SKM-1 (cell line): ENCODE measurements around the gene PCDHA1.
"Not testable (repeated sequence)": the region's sequence is repeated elsewhere in the genome, so short reads cannot be mapped to it uniquely, and the experiment has no call there.

Source experiments
- DNase-seq: peaks from one replicate; lab custom pipeline; 2025; ENCODE audit not compliant: unreplicated experiment; lab: John Stamatoyannopoulos, UW

PCDHA1 gene

DNA sequence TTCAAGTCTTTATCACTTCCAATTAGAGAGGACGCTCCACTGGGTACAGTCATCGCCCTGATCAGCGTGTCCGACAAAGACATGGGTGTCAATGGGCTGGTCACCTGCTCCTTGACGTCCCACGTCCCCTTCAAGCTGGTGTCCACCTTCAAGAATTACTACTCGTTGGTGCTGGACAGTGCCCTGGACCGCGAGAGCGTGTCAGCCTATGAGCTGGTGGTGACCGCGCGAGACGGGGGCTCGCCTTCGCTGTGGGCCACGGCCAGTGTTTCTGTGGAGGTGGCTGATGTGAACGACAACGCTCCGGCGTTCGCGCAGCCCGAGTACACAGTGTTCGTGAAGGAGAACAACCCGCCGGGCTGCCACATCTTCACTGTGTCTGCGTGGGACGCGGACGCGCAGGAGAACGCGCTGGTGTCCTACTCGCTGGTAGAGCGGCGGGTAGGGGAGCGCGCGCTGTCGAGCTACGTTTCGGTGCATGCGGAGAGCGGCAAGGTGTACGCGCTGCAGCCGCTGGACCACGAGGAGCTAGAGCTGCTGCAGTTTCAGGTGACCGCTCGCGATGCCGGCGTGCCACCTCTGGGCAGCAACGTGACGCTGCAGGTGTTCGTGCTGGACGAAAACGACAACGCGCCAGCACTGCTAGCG, 22.4 kb downstream of the PCDHA1 start:
- DNase-seq, result not testable (repeated sequence)

DNA sequence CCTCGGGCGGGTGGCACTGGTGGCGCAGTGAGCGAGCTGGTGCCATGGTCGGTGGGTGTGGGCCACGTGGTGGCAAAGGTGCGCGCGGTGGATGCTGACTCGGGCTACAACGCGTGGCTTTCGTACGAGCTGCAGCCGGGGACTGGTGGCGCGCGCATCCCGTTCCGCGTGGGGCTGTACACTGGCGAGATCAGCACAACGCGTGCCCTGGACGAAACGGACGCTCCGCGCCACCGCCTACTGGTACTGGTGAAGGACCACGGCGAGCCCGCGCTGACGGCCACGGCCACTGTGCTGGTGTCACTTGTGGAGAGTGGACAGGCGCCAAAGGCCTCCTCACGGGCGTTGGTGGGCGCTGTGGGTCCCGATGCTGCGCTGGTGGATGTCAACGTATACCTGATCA, 22.9 kb downstream of the PCDHA1 start:
- no peak for DNase-seq

DNA sequence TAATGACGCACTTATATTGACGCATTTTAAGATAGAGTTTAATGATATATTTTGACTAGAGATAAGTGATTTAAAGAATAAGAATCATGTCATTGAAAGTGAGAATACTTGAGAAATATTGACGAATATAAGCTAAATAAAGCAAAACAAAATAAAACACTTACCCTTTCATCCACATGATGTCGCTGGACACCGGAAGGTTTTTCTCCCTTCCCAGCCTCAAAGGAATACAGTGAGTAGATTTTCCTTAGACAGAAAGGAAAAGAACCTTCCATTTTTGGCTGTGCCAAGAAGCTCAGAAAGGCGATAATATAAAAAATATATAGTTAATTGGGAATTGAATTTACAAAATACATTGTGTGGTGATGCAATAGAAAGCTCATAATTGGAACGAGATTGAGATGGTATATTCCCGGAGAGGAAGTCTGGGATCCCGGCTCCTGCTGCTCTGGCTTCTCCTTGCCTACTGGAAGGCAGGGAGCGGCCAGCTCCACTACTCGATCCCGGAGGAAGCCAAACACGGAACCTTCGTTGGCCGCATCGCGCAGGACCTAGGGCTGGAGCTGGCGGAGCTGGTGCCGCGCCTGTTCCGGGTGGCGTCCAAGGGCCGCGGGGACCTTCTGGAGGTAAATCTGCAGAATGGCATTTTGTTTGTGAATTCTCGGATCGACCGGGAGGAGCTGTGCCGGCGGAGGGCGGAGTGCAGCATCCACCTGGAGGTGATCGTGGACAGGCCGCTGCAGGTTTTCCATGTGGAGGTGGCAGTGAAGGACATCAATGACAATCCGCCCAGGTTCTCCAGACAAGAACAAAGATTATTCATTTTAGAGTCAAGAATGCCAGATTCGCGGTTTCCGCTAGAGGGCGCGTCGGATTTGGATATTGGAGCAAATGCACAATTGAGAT, 35.7 kb downstream of the PCDHA1 start, which contains the start of gene PCDHA5:
Gene PCDHA5 (plus strand): TSS at position 239 of the 906 bp plus-strand sequence.
- no peak for DNase-seq

DNA sequence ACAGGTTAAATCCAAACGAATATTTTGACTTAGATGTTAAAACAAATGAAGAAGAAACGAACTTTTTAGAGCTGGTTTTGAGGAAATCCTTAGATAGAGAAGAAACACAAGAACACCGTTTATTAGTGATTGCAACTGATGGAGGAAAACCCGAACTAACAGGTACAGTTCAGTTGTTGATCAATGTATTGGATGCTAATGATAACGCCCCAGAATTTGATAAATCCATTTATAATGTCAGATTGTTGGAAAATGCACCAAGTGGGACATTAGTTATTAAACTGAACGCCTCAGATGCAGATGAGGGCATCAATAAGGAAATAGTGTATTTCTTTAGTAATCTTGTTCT, 36.3 kb downstream of the PCDHA1 start:
- no peak for DNase-seq

DNA sequence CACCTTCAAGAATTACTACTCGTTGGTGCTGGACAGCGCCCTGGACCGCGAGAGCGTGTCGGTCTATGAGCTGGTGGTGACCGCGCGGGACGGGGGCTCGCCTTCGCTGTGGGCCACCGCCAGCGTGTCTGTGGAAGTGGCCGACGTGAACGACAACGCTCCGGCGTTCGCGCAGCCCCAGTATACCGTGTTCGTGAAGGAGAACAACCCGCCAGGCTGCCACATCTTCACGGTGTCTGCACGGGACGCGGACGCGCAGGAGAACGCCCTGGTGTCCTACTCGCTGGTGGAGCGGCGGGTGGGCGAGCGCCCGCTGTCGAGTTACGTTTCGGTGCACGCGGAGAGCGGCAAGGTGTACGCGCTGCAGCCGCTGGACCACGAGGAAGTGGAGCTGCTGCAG, 37.0 kb downstream of the PCDHA1 start:
- DNase-seq, result not testable (repeated sequence)

DNA sequence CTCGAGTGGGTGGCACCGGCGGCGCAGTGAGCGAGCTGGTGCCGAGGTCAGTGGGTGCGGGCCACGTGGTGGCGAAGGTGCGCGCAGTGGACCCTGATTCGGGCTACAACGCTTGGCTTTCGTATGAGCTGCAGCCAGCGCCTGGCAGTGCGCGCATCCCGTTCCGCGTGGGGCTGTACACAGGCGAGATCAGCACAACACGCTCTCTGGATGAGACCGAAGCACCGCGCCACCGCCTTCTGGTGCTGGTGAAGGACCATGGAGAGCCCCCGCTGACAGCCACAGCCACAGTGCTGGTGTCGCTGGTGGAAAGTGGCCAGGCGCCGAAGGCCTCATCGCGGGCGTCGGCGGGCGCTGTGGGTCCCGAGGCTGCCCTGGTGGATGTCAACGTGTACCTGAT, 37.5 kb downstream of the PCDHA1 start:
- DNase-seq, result no peak

DNA sequence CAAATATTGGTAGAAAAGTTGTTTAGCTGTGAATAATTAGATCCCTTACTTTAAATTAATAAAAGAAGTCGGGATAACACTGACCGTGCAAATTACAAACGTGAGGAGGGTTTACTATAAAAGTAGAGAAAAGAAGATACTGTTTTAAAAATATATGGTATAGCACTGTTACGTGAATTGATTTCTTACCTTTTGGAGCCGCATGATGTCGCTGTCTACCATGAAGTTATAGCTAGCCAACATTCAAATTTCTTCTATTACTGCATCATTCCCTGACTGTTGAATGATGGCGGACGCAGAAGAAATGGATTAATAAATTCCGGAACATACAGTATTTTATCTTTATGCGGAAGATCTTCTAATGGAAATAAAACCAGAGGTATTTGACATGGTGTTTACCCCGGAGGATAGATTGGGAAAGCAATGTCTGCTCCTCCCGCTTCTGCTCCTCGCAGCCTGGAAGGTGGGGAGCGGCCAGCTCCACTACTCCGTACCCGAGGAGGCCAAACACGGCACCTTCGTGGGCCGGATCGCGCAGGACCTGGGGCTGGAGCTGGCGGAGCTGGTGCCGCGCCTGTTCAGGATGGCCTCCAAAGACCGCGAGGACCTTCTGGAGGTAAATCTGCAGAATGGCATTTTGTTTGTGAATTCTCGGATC, 41.9 kb downstream of the PCDHA1 start, which contains the start of gene PCDHA6:
Gene PCDHA6 (plus strand): TSS at position 257 of the 658 bp plus-strand sequence. CDS start 132 bp downstream, at position 389.
- no peak for DNase-seq

DNA sequence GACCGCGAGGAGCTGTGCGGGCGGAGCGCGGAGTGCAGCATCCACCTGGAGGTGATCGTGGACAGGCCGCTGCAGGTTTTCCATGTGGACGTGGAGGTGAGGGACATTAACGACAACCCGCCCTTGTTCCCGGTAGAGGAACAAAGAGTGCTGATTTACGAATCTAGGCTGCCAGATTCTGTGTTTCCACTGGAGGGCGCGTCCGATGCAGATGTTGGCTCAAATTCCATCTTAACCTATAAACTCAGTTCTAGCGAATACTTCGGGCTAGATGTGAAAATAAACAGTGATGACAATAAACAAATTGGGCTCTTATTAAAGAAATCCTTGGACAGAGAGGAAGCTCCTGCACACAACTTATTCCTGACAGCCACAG, 42.4 kb downstream of the PCDHA1 start:
- DNase-seq, result no peak

DNA sequence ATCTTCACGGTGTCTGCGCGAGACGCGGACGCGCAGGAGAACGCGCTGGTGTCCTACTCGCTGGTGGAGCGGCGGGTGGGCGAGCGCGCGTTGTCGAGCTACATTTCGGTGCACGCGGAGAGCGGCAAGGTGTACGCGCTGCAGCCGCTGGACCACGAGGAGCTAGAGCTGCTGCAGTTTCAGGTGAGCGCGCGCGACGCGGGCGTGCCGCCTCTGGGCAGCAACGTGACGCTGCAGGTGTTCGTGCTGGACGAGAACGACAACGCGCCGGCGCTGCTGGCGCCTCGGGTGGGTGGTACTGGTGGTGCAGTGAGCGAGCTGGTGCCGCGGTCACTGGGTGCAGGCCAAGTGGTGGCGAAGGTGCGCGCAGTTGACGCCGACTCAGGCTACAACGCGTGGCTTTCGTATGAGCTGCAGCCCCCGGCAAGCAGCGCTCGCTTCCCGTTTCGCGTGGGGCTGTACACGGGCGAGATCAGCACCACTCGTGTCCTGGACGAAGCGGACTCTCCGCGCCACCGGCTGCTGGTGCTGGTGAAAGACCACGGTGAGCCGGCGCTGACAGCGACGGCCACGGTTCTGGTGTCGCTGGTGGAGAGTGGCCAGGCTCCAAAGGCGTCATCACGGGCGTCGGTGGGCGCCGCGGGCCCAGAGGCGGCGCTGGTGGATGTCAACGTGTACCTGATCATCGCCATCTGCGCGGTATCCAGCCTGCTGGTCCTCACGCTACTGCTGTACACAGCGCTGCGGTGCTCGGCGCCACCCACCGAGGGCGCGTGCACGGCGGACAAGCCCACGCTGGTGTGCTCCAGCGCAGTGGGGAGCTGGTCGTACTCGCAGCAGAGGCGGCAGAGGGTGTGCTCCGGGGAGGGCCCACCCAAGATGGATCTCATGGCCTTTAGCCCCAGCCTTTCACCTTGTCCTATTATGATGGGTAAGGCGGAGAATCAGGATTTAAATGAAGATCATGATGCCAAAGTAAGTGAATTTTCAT, 43.9 kb downstream of the PCDHA1 start:
- DNase-seq, result not testable (repeated sequence)

DNA sequence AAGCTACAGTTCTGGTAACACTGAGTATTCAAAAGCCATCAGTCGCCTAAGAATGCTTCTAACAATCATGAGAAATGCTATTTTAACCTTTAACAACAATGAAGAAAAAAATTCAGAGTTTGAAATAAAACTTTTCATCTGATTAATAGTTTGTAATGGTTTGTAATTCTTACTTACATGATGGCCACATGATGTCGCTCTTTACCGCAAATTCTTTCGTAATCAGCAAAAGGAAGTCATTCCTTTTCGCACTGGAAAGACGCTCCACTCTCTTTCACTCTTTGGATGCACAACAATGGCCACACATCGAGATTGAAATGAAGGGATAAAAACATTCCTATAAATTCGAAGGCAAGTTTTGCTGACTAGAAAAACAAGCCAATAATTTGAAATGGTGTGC, 48.1 kb downstream of the PCDHA1 start, which contains the start of gene PCDHA7:
Gene PCDHA7 (plus strand): TSS at position 277 of the 400 bp plus-strand sequence. CDS start 115 bp downstream, at position 392.
- DNase-seq, result no peak

DNA sequence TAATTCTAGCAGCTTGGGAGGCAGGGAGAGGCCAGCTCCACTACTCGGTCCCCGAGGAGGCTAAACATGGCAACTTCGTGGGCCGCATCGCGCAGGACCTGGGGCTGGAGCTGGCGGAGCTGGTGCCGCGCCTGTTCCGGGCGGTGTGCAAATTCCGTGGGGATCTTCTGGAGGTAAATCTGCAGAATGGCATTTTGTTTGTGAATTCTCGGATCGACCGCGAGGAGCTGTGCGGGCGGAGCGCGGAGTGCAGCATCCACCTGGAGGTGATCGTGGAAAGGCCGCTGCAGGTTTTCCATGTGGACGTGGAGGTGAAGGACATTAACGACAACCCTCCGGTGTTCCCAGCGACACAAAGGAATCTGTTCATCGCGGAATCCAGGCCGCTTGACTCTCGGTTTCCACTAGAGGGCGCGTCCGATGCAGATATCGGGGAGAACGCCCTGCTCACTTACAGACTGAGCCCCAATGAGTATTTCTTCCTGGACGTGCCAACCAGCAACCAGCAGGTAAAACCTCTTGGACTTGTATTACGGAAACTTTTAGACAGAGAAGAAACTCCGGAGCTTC, 48.6 kb downstream of the PCDHA1 start:
- not testable (repeated sequence) for DNase-seq

DNA sequence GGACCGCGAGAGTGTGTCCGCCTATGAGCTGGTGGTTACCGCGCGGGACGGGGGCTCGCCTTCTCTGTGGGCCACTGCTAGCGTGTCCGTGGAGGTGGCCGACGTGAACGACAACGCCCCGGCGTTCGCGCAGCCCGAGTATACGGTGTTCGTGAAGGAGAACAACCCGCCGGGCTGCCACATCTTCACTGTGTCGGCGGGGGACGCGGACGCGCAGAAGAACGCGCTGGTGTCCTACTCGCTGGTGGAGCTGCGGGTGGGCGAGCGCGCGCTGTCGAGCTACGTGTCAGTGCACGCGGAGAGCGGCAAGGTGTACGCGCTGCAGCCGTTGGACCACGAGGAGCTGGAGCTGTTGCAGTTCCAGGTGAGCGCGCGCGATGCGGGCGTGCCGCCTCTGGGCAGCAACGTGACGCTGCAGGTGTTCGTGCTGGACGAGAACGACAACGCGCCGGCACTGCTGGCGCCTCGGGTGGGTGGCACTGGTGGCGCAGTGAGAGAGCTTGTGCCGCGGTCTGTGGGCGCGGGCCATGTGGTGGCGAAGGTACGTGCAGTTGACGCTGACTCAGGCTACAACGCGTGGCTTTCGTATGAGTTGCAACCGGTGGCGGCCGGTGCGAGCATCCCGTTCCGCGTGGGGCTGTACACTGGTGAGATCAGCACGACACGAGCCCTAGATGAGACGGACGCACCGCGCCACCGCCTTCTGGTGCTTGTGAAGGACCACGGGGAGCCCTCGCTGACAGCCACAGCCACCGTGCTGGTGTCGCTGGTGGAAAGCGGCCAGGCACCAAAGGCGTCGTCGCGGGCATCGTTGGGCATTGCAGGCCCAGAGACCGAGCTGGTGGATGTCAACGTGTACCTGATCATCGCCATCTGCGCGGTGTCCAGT, 49.9 kb downstream of the PCDHA1 start:
- DNase-seq, result no peak

DNA sequence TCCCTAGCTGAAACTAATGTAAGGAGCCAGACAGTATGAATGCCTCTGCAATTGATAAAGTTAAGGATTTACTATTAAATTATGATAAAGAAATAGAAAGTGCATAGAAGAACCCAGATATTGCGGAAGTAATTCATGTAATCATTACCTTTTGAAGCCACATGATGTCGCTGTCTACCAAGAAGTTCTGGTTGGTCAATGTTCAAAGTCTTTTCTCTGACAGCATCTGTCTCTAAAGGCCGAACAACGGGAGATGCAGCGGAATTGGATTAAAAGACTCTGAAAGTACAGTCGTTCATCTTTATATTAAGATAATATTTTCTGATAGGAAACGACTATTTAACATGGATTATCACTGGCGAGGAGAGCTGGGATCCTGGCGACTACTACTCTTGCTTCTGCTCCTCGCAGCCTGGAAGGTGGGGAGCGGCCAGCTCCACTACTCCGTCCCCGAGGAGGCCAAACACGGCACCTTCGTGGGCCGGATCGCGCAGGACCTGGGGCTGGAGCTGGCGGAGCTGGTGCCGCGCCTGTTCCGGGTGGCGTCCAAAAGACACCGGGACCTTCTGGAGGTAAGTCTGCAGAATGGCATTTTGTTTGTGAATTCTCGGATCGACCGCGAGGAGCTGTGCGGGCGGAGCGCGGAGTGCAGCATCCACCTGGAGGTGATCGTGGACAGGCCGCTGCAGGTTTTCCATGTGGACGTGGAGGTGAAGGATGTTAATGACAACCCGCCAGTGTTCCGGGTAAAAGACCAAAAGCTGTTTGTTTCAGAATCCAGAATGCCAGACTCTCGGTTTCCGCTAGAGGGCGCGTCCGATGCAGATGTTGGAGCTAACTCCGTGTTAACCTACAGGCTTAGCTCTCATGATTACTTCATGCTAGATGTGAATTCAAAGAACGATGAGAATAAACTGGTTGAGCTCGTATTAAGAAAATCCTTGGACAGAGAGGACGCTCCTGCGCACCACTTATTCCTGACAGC, 55.3 kb downstream of the PCDHA1 start, which contains the start of gene PCDHA8:
Gene PCDHA8 (plus strand): TSS at position 210 of the 985 bp plus-strand sequence. CDS start 135 bp downstream, at position 345.
- DNase-seq, result no peak

DNA sequence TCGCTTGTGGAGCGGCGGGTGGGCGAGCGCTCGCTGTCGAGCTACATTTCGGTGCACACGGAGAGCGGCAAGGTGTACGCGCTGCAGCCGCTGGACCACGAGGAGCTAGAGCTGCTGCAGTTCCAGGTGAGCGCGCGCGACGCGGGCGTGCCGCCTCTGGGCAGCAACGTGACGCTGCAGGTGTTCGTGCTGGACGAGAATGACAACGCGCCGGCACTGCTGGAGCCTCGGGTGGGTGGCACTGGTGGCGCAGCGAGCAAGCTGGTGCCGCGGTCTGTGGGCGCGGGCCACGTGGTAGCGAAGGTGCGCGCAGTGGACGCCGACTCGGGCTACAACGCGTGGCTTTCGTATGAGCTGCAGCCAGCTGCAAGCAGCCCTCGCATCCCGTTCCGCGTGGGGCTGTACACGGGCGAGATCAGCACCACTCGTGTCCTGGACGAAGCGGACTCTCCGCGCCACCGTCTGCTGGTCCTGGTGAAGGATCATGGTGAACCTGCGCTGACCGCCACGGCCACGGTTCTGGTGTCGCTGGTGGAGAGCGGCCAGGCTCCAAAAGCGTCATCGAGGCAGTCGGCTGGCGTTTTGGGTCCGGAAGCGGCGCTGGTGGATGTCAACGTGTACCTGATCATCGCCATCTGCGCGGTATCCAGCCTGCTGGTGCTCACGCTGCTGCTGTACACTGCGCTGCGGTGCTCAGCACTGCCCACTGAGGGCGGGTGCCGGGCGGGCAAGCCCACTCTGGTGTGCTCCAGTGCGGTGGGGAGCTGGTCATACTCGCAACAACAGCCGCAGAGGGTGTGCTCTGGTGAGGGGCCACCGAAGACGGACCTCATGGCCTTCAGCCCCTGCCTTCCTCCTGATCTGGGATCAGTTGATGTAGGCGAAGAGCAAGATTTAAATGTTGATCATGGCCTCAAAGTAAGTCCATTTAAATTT, 57.1 kb downstream of the PCDHA1 start:
- no peak for DNase-seq

DNA sequence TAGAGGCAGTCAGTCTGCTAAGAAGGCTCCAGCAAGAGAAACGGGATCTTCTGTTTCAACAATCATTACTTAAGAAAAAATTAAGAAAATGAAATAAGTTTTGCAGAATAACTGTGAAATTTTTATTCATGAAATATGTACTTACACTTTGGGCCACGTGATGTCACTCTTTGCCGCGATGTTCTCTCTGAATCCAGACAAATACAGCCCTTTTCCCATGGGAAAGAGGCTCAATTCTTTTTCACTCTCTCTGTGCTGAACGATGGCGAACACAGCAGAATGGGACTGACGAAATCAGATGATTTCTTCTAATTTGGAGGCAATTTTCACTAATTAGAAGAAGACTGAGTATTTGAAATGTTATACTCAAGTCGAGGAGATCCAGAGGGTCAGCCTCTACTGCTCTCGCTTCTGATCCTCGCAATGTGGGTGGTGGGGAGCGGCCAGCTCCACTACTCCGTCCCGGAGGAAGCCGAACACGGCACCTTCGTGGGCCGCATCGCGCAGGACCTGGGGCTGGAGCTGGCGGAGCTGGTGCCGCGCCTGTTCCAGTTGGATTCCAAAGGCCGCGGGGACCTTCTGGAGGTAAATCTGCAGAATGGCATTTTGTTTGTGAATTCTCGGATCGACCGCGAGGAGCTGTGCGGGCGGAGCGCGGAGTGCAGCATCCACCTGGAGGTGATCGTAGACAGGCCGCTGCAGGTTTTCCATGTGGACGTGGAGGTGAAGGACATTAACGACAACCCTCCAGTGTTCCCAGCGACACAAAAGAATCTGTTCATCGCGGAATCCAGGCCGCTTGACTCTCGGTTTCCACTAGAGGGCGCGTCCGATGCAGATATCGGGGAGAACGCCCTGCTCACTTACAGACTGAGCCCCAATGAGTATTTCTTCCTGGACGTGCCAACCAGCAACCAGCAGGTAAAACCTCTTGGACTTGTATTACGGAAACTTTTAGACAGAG, 62.5 kb downstream of the PCDHA1 start, which contains the start of gene PCDHA9:
Gene PCDHA9 (plus strand): TSS at position 244 of the 964 bp plus-strand sequence. CDS start 114 bp downstream, at position 358.
- DNase-seq, result not testable (repeated sequence)
